ENCODE data around the gene LHFPL3.

GRCh38 chr7:104793066-104793465, 464.7 kb downstream of the LHFPL3 start:
- no peak for TF ChIP-seq CTCF (IDR thresholded peaks at IDR 0.05)
- no peak for TF ChIP-seq POLR2A (IDR thresholded peaks at IDR 0.05)
